ENCODE data around the gene MSX2. TPM values are rescaled to one million over a fixed set of nuclear protein-coding genes. Genes with fewer than 3 reads are reported as not detected.

The MSX2 gene
- total RNA-seq, 1 experiment from 2014 or later, result not detected

DNA sequence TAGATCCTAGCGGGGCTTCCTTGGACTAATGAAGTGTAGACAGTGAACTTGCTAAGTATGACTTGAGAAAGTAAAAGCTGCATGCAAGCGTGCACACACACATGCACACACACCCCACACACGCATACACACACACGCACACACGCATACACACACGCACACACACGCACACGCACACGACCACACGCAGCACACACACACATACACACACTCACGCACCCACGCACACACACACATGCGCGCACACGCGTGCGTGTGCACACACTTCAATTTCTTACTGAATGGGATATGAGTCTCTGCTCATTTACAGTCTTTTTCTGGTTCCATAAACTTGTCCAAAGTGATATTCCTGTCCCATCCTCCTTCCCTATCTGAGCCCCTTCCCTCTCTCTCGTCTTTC lies 41.2 kb downstream of the MSX2 start:
- H3K9me2 ChIP-seq (ENCODE audit: insufficient read depth), result no peaks in the 10 kb centered on the region
- no peak overlapping the region for H3K4me3 ChIP-seq
- H4K20me1 ChIP-seq (ENCODE audit: insufficient read depth), result no peaks in the 10 kb centered on the region
- H3K79me2 ChIP-seq (ENCODE audit: low read depth), result no peaks in the 10 kb centered on the region
- H3F3A ChIP-seq (ENCODE audit: insufficient read depth, low read depth), result no peaks in the 10 kb centered on the region
- H3K4me1 ChIP-seq (replicated peaks; ENCODE audit: insufficient read depth), result no peaks in the 10 kb centered on the region
- H3K27ac ChIP-seq, result no peak overlapping the region
- no peak for DNase-seq
- no TSS peak for BruUV-seq (replicated peaks)
- no peak overlapping the region for H3K4me2 ChIP-seq
- ChIA-PET POLR2A (ENCODE audit: unreplicated experiment) (no interaction called here), CTCF (no interaction called here)
- peaks cover 43% of the 10 kb centered on the region for H3K27me3 ChIP-seq (ENCODE audit: insufficient read depth, low read depth)
- intact Hi-C loops (cut with micrococcal nuclease; ENCODE audit: unreplicated experiment), result no loop called here
- H2AFZ ChIP-seq, result no peak overlapping the region
- TF ChIP-seq, protein P1, sequence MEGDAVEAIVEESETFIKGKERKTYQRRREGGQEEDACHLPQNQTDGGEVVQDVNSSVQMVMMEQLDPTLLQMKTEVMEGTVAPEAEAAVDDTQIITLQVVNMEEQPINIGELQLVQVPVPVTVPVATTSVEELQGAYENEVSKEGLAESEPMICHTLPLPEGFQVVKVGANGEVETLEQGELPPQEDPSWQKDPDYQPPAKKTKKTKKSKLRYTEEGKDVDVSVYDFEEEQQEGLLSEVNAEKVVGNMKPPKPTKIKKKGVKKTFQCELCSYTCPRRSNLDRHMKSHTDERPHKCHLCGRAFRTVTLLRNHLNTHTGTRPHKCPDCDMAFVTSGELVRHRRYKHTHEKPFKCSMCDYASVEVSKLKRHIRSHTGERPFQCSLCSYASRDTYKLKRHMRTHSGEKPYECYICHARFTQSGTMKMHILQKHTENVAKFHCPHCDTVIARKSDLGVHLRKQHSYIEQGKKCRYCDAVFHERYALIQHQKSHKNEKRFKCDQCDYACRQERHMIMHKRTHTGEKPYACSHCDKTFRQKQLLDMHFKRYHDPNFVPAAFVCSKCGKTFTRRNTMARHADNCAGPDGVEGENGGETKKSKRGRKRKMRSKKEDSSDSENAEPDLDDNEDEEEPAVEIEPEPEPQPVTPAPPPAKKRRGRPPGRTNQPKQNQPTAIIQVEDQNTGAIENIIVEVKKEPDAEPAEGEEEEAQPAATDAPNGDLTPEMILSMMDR (conservative IDR thresholded peaks at IDR 0.05), result no peak
- no peak for TF ChIP-seq EZH2 (IDR thresholded peaks at IDR 0.05; ENCODE audit: low read depth)
- no peaks in the 10 kb centered on the region for H3K36me3 ChIP-seq (ENCODE audit: low read depth)
- H3K9me3 ChIP-seq (ENCODE audit: insufficient read depth, low read depth), result no peaks in the 10 kb centered on the region

DNA sequence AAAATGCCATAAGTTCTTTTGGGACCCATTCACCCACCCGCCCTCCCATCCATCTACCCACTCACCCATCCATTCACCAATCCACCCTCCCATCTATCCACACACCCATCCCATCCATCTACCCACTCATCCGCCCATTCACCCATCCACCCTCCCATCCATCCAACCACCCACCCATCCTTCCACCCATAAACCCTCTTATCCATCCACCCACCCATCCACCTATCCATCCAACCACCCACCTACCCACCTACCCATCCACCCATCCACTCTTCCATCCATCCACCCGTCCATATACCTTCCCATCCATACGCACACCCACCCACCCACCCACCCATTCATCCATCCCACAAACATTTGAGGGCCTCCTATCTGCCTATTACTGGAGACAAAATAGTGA lies 43.3 kb downstream of the MSX2 start:
- Histone ChIP-seq H3K4me2 (no peak overlapping the region), H2AFZ (no peak overlapping the region), H3K4me1 (replicated peaks; ENCODE audit: insufficient read depth) (no peaks in the 10 kb centered on the region), H3K27me3 (ENCODE audit: insufficient read depth, low read depth) (peaks cover 46% of the 10 kb centered on the region), H3K4me3 (no peak overlapping the region), H3K9me2 (ENCODE audit: insufficient read depth) (no peaks in the 10 kb centered on the region), H3F3A (ENCODE audit: insufficient read depth, low read depth) (no peaks in the 10 kb centered on the region), H3K79me2 (ENCODE audit: low read depth) (no peaks in the 10 kb centered on the region), H3K36me3 (ENCODE audit: low read depth) (no peaks in the 10 kb centered on the region), H4K20me1 (ENCODE audit: insufficient read depth) (no peaks in the 10 kb centered on the region), H3K27ac (no peak overlapping the region), H3K9me3 (ENCODE audit: insufficient read depth, low read depth) (no peaks in the 10 kb centered on the region)
- no peak for DNase-seq
- no peak for TF ChIP-seq EZH2 (IDR thresholded peaks at IDR 0.05; ENCODE audit: low read depth)
- ChIA-PET POLR2A (ENCODE audit: unreplicated experiment) (no interaction called here), CTCF (no interaction called here)
- intact Hi-C loops (cut with micrococcal nuclease; ENCODE audit: unreplicated experiment), result no loop called here
- no TSS peak for BruUV-seq (replicated peaks)

DNA sequence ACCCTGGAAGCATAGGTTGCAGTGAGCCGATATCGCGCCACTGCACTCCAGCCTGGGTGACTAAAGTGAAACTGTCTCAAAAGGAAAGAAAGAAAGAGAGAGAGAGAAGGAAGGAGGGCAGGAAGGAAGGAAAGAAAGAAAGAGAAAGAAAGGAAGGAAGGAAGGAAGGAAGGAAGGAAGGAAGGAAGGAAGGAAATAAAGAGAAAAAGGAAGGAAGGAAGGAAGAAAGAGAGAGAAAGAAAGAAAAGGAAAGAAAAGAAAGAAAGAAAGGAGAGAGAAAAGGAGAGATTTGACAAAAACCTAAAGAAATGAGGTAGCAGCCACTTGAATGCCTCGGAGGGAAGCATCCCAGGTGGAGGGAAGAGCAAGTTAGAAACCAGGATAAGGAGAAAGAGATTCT lies 44.6 kb downstream of the MSX2 start:
- TF ChIP-seq, protein P1 (conservative IDR thresholded peaks at IDR 0.05), result no peak
- no peak for TF ChIP-seq EZH2 (IDR thresholded peaks at IDR 0.05; ENCODE audit: low read depth)
- H3K27me3 ChIP-seq (ENCODE audit: insufficient read depth, low read depth), result peaks cover 45% of the 10 kb centered on the region
- ChIA-PET POLR2A (ENCODE audit: unreplicated experiment) (no interaction called here), CTCF (interaction anchor here (0.7 kb wide), 1 partner anchor 1386 kb away, joined by 5 read pairs; no protein-coding TSS in a partner anchor)
- no peak for DNase-seq
- intact Hi-C loops (cut with micrococcal nuclease; ENCODE audit: unreplicated experiment), result no loop called here
- H3K4me3 ChIP-seq, result no peak overlapping the region
- no peak overlapping the region for H3K27ac ChIP-seq
- no peaks in the 10 kb centered on the region for H3K9me3 ChIP-seq (ENCODE audit: insufficient read depth, low read depth)
- no peaks in the 10 kb centered on the region for H3K9me2 ChIP-seq (ENCODE audit: insufficient read depth)
- no peaks in the 10 kb centered on the region for H3F3A ChIP-seq (ENCODE audit: insufficient read depth, low read depth)
- H3K4me1 ChIP-seq (replicated peaks; ENCODE audit: insufficient read depth), result no peaks in the 10 kb centered on the region
- H3K36me3 ChIP-seq (ENCODE audit: low read depth), result no peaks in the 10 kb centered on the region
- no peak overlapping the region for H2AFZ ChIP-seq
- no peaks in the 10 kb centered on the region for H4K20me1 ChIP-seq (ENCODE audit: insufficient read depth)
- H3K4me2 ChIP-seq, result no peak overlapping the region
- no TSS peak for BruUV-seq (replicated peaks)
- no peaks in the 10 kb centered on the region for H3K79me2 ChIP-seq (ENCODE audit: low read depth)

DNA sequence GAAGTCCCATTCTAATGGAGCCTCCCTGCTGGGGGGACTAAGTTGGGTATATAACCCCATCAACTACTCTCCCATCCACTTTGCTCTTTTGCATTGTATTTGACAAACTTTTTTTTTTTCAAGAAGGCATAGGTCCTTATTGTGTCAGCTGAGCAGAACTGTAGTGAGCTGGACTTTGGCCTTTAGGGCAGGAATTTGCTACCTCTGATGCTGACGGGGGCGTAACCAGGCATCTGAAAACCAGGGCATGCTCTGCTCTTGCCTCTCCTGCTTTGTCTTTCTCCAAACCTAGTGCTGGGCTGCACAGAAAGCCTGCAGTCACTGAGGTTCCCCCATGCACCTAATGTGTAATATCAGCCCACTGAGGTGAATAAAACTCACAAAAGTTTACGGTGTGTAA lies 49.0 kb downstream of the MSX2 start:
- BruUV-seq (replicated peaks), result no TSS peak

More for the DNA sequence above, 49.0 kb downstream of the MSX2 start:
- Histone ChIP-seq H3K4me2 (no peak overlapping the region), H3K4me1 (replicated peaks; ENCODE audit: insufficient read depth) (no peaks in the 10 kb centered on the region), H4K20me1 (ENCODE audit: insufficient read depth) (no peaks in the 10 kb centered on the region), H3K27me3 (ENCODE audit: insufficient read depth, low read depth) (peaks cover 57% of the 10 kb centered on the region), H3K79me2 (ENCODE audit: low read depth) (no peaks in the 10 kb centered on the region), H3K27ac (no peak overlapping the region), H3K9me3 (ENCODE audit: insufficient read depth, low read depth) (no peaks in the 10 kb centered on the region), H3K36me3 (ENCODE audit: low read depth) (no peaks in the 10 kb centered on the region), H3F3A (ENCODE audit: insufficient read depth, low read depth) (no peaks in the 10 kb centered on the region), H3K4me3 (no peak overlapping the region), H2AFZ (no peak overlapping the region), H3K9me2 (ENCODE audit: insufficient read depth) (no peaks in the 10 kb centered on the region)
- DNase-seq, result no peak
- ChIA-PET CTCF (no interaction called here), POLR2A (ENCODE audit: unreplicated experiment) (no interaction called here)
- intact Hi-C loops (cut with micrococcal nuclease; ENCODE audit: unreplicated experiment), result no loop called here
- no peak for TF ChIP-seq EZH2 (IDR thresholded peaks at IDR 0.05; ENCODE audit: low read depth)
- TF ChIP-seq, protein P1 (conservative IDR thresholded peaks at IDR 0.05), result no peak

All from PC-9 (cell line).